Endothelial cell of umbilical vein (primary cell): Measurements from ENCODE around the gene KIAA1671. TPM values are rescaled to one million over a fixed set of nuclear protein-coding genes. Genes with fewer than 3 reads are reported as not detected.

Experiments
- BruUV-seq: library from RNA; stranded (reverse); fragments of 400-500 nt; replicated peaks from 2 replicates; lab custom pipeline; 2021; lab: Mats Ljungman, UMichigan
- CTCF ChIA-PET: fragments of 300-600, 350-600 bp; sonication (Branson Sonifier 250); formaldehyde crosslinking; loops from one replicate; lab custom pipeline; 2021; ENCODE audit warnings: antibody characterized with exemption, inconsistent platforms; lab: Charles Lee
- POLR2A ChIA-PET: fragments of 300-600, 350-600 bp; sonication (Branson Sonifier 250); formaldehyde crosslinking; loops from one replicate; lab custom pipeline; 2021; ENCODE audit warnings: antibody characterized with exemption, inconsistent platforms; lab: Charles Lee
- DNase-seq: peaks from one replicate; pipeline ENCODE4 v3.0.0-alpha.2; 2011; ENCODE audit warnings: low read depth, low spot score
- FAIRE-seq: peaks from 2 replicates; lab custom pipeline; 2011; peaks lifted over from hg19 to GRCh38; lab: Jason Lieb, UNC
- H2AFZ ChIP-seq: 2 replicates; pipeline ENCODE4 v1.6.0; 2012; ENCODE audit warnings: low read depth, low read length, control low read depth, inconsistent platforms
- H3K27ac ChIP-seq: 2 replicates; pipeline ENCODE4 v1.5.1; 2011; ENCODE audit warnings: low read depth, mild to moderate bottlenecking, control low read depth, low read length, moderate library complexity; ENCODE audit not compliant: insufficient read depth
- H3K27me3 ChIP-seq, 2 experiments: 2 replicates each; pipeline versions ENCODE4 v1.6.0 to v1.6.1; 2011; ENCODE audit warnings: low read length in 2 of 2, mixed read lengths in 1 of 2; ENCODE audit not compliant: control insufficient read depth in 2 of 2, insufficient read depth in 2 of 2
- H3K36me3 ChIP-seq, 2 experiments: 2 replicates in 1 of 2; 3 replicates in 1 of 2; pipeline ENCODE4 v1.5.1; 2011; ENCODE audit warnings: low read length in 2 of 2, mild to moderate bottlenecking in 1 of 2, moderate library complexity in 1 of 2; ENCODE audit not compliant: control insufficient read depth in 2 of 2, insufficient read depth in 2 of 2; ENCODE audit errors: extremely low read depth in 1 of 2
- H3K4me1 ChIP-seq: 3 replicates; pipeline ENCODE4 v1.5.1; 2011; ENCODE audit warnings: mild to moderate bottlenecking, low read length; ENCODE audit not compliant: control insufficient read depth, insufficient read depth; ENCODE audit errors: extremely low read depth
- H3K4me2 ChIP-seq: 2 replicates; pipeline ENCODE4 v1.6.1; 2011; ENCODE audit warnings: low read length, control low read depth, mixed read lengths; ENCODE audit not compliant: insufficient read depth
- H3K4me3 ChIP-seq, 3 experiments: fragments of 200-600 bp in 1 of 3; sonication (generic), shearing (Covaris generic) in 1 of 3; replicated peaks in 1 of 3; 2 replicates each; pipeline ENCODE4 v1.5.1; 2011 to 2016; ENCODE audit warnings: control low read depth in 3 of 3, low read length in 3 of 3, mild to moderate bottlenecking in 2 of 3, inconsistent platforms in 1 of 3, low read depth in 1 of 3, moderate library complexity in 1 of 3; ENCODE audit not compliant: insufficient read depth in 1 of 3
- H3K79me2 ChIP-seq: 2 replicates; pipeline ENCODE4 v1.6.0; 2012; ENCODE audit warnings: low read length, inconsistent platforms; ENCODE audit not compliant: control insufficient read depth, insufficient read depth
- H3K9ac ChIP-seq: replicated peaks from 2 replicates; pipeline ENCODE3; 2011; ENCODE audit warnings: low read length, control low read depth; ENCODE audit not compliant: insufficient read depth; ENCODE audit errors: extremely low read depth
- H3K9me1 ChIP-seq: replicated peaks from 3 replicates; pipeline ENCODE4 v1.6.0; 2011; ENCODE audit warnings: mild to moderate bottlenecking, low read length; ENCODE audit not compliant: control insufficient read depth, insufficient read depth; ENCODE audit errors: extremely low read depth
- H3K9me3 ChIP-seq: replicated peaks from 2 replicates; pipeline ENCODE4 v1.5.1; 2012; ENCODE audit warnings: low read length, inconsistent platforms; ENCODE audit not compliant: control insufficient read depth, insufficient read depth
- H4K20me1 ChIP-seq: replicated peaks from 2 replicates; pipeline ENCODE3; 2011; ENCODE audit warnings: mild to moderate bottlenecking, low read length; ENCODE audit not compliant: control insufficient read depth, insufficient read depth; ENCODE audit errors: extremely low read depth
- EZH2 ChIP-seq: IDR thresholded peaks from 2 replicates; pipeline ENCODE4 v1.6.1; 2012; ENCODE audit warnings: borderline replicate concordance, low read depth, mild to moderate bottlenecking, moderate library complexity, low read length, inconsistent platforms; ENCODE audit not compliant: severe bottlenecking
- FOS ChIP-seq: IDR thresholded peaks from 2 replicates; pipeline ENCODE4 v1.6.1; 2011; ENCODE audit warnings: mild to moderate bottlenecking, low read length, moderate library complexity, borderline replicate concordance; ENCODE audit not compliant: insufficient read depth
- GATA2 ChIP-seq: IDR thresholded peaks from 2 replicates; pipeline ENCODE4 v1.7.0; 2011; ENCODE audit warnings: low read depth, mild to moderate bottlenecking, moderate library complexity, mixed read lengths, low read length; ENCODE audit not compliant: insufficient read length, insufficient read depth
- JUN ChIP-seq: IDR thresholded peaks from 2 replicates; pipeline ENCODE4 v1.6.1; 2011; ENCODE audit warnings: borderline replicate concordance, low read depth; ENCODE audit not compliant: insufficient read length, insufficient read depth
- MAX ChIP-seq: IDR thresholded peaks from 2 replicates; pipeline ENCODE4 v1.6.1; 2011; ENCODE audit not compliant: insufficient read depth, insufficient read length
- POLR2A ChIP-seq: IDR thresholded peaks from 2 replicates; pipeline ENCODE4 v1.6.1; 2012; ENCODE audit warnings: low read depth, mild to moderate bottlenecking, control low read depth, low read length
- POLR2AphosphoS5 ChIP-seq: IDR thresholded peaks from 2 replicates; pipeline ENCODE4 v1.6.1; 2012; ENCODE audit warnings: low read depth, mild to moderate bottlenecking, control low read depth, low read length, moderate library complexity; ENCODE audit not compliant: insufficient read depth
- dilution Hi-C: fragments of 300-500 bp; cut with MboI; formaldehyde crosslinking; loops from one replicate; pipeline ENCODE4 v1.15.0; 2019; ENCODE audit warnings: low sequenced_read_pairs; ENCODE audit not compliant: extremely low pct_ligation_motif_present
- intact Hi-C: fragments of 100-400 bp; cut with micrococcal nuclease; formaldehyde crosslinking; loops from one replicate; pipeline ENCODE4 v1.10.0; 2022
- polyA plus RNA-seq, 4 experiments: library from polyadenylated mRNA; depleted of rRNA in 3 of 4; stranded (reverse) in 3 of 4; unstranded in 1 of 4; fragments of >200 nt; gene quantifications; 2 replicates each; pipeline versions ENCODE4 v1.2.1 to v1.2.3, GENCODE V29; 2011 to 2012; ENCODE audit warnings: missing spikeins in 1 of 4
- total RNA-seq: library from RNA; stranded (reverse); gene quantifications from 2 replicates; pipeline ENCODE4 v1.2.3, GENCODE V29; 2021
- TF ChIP-seq, protein P1 (sequence below), 2 donors: IDR thresholded peaks; 1 replicate in 1 of 2; 2 replicates in 1 of 2; pipeline ENCODE4 v1.5.1; 2011; ENCODE audit warnings: low read length in 2 of 2, mild to moderate bottlenecking in 2 of 2, moderate library complexity in 2 of 2, control low read depth in 1 of 2, inconsistent platforms in 1 of 2, low read depth in 1 of 2; ENCODE audit not compliant: insufficient read depth in 1 of 2; ENCODE audit errors: extremely low read depth in 1 of 2

Gene KIAA1671
- total and polyA plus RNA-seq, 2 donors (not counting 3 experiments of a cell fraction or from before 2014, with no cell fraction given) = 23.1 to 85.1 TPM

DNA sequence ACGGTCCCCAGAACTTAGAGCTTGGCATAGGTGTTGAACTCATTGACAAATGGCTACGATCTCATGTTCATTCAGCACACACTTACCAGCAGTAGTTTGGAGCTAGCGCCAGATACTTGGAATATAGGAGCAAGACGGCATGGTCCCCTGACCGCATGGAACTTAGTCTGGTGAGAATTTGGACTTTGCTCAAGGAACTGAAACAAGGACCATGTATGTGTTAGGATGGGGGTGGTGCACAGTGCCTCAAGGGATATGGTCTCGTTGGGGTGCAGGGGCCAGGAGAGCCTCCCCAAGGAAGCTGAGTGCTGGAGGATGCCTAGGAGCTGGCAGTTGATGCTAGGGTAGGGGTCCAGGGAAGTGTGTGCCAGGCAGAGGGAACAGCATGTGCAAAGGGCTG lies 119.2 kb downstream of the KIAA1671 start:
- no TSS peak for BruUV-seq
- POLR2A ChIA-PET = no interaction called here

More for the DNA sequence above, 119.2 kb downstream of the KIAA1671 start:
- Histone ChIP-seq H4K20me1 (peaks cover 2% of the 10 kb centered on the region), H3K4me3 (no peak overlapping the region), H3K9ac (no peak overlapping the region), H3K4me1 (peaks cover 4% of the 10 kb centered on the region), H2AFZ (no peak overlapping the region), H3K27me3 (no peaks in the 10 kb centered on the region), H3K36me3 (no peaks in the 10 kb centered on the region), H3K4me2 (no peak overlapping the region), H3K9me3 (no peaks in the 10 kb centered on the region), H3K9me1 (no peaks in the 10 kb centered on the region), H3K27ac (no peak overlapping the region), H3K79me2 (no peaks in the 10 kb centered on the region)
- no peak for FAIRE-seq
- CTCF ChIA-PET = interaction anchor here (0.9 to 1.9 kb wide), 2 partner anchors 10 to 23 kb away, joined by 3 to 9 read pairs; no protein-coding TSS in a partner anchor
- intact Hi-C loops (no loop called here), dilution Hi-C loops (no loop called here)
- DNase-seq = no peak
- TF ChIP-seq EZH2 (no peak), GATA2 (no peak), FOS (no peak), JUN (no peak), MAX (no peak), POLR2A (no peak), POLR2AphosphoS5 (no peak)
- TF ChIP-seq, protein P1, sequence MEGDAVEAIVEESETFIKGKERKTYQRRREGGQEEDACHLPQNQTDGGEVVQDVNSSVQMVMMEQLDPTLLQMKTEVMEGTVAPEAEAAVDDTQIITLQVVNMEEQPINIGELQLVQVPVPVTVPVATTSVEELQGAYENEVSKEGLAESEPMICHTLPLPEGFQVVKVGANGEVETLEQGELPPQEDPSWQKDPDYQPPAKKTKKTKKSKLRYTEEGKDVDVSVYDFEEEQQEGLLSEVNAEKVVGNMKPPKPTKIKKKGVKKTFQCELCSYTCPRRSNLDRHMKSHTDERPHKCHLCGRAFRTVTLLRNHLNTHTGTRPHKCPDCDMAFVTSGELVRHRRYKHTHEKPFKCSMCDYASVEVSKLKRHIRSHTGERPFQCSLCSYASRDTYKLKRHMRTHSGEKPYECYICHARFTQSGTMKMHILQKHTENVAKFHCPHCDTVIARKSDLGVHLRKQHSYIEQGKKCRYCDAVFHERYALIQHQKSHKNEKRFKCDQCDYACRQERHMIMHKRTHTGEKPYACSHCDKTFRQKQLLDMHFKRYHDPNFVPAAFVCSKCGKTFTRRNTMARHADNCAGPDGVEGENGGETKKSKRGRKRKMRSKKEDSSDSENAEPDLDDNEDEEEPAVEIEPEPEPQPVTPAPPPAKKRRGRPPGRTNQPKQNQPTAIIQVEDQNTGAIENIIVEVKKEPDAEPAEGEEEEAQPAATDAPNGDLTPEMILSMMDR (IDR thresholded peaks at IDR 0.05; ENCODE audit: extremely low read depth in 1 of 2, insufficient read depth in 1 of 2, low read depth in 1 of 2, low read length in 2 of 2) = no peak
